ENCODE measurements around the gene BNC2. TPM values are rescaled to one million over a fixed set of nuclear protein-coding genes. Genes with fewer than 3 reads are reported as not detected.

BNC2 gene
- total and polyA plus RNA-seq, 7 experiments from 2014 or later, result 0.05 to 1.5 (median 0.59) TPM; not detected in 3

- Mint-ChIP-seq H3K27ac (no peak overlapping the region), H3K9me3 (peaks cover 0 to 10% (median 0%) of the 10 kb centered on the region in 11 donors), H3K27me3 (no peaks in the 10 kb centered on the region), H3K4me1 (no peaks in the 10 kb centered on the region), H3K4me3 (no peak overlapping the region), H3K36me3 (no peaks in the 10 kb centered on the region)
- CTCF ChIA-PET, result no interaction called here
- no peak overlapping the region for H3K27ac ChIP-seq (ENCODE audit: low read depth, low read length)
- intact Hi-C loops (cut with micrococcal nuclease), result loop anchor here in 1 of 2 donors (10.0 kb wide), 1 partner anchor 166 kb away; no protein-coding TSS in a partner anchor
- no peak overlapping the region for H3K4me3 ChIP-seq (ENCODE audit: low read length)
- DNase-seq, result no peak
- no peaks in the 10 kb centered on the region for H3K9me3 ChIP-seq (ENCODE audit: control insufficient read depth in 2 of 3, low read length in 3 of 3)
- no peaks in the 10 kb centered on the region for H3K36me3 ChIP-seq (ENCODE audit: control insufficient read depth in 2 of 3, insufficient read depth in 3 of 3, low read length in 3 of 3)
- ATAC-seq, result no peak
- no peaks in the 10 kb centered on the region for H3K27me3 ChIP-seq (ENCODE audit: control insufficient read depth in 2 of 2, insufficient read depth in 2 of 2, low read length in 2 of 2)
- no peaks in the 10 kb centered on the region for H3K4me1 ChIP-seq (ENCODE audit: control insufficient read depth in 2 of 2, insufficient read depth in 2 of 2, low read length in 2 of 2)
- POLR2A ChIA-PET, result no interaction called here
Measured at GRCh38 chr9:16460696-16461095, 409.8 kb downstream of the BNC2 start.

- no peak overlapping the region for H3K27ac ChIP-seq (ENCODE audit: low read depth, low read length)
- Mint-ChIP-seq H3K9me3 (peaks cover 0 to 8% (median 0%) of the 10 kb centered on the region in 11 donors), H3K4me1 (no peaks in the 10 kb centered on the region), H3K4me3 (no peak overlapping the region), H3K27me3 (no peaks in the 10 kb centered on the region), H3K36me3 (no peaks in the 10 kb centered on the region), H3K27ac (no peak overlapping the region)
- ATAC-seq (no peak), DNase-seq (no peak)
- no peaks in the 10 kb centered on the region for H3K9me3 ChIP-seq (ENCODE audit: control insufficient read depth in 2 of 3, low read length in 3 of 3)
- H3K27me3 ChIP-seq (ENCODE audit: control insufficient read depth in 2 of 2, insufficient read depth in 2 of 2, low read length in 2 of 2), result no peaks in the 10 kb centered on the region
- no peaks in the 10 kb centered on the region for H3K36me3 ChIP-seq (ENCODE audit: control insufficient read depth in 2 of 3, insufficient read depth in 3 of 3, low read length in 3 of 3)
- H3K4me1 ChIP-seq (ENCODE audit: control insufficient read depth in 2 of 2, insufficient read depth in 2 of 2, low read length in 2 of 2), result no peaks in the 10 kb centered on the region
- CTCF ChIA-PET, result no interaction called here
- intact Hi-C loops (cut with micrococcal nuclease), result loop anchor here in 1 of 2 donors (10.0 kb wide), 1 partner anchor 165 kb away; no protein-coding TSS in a partner anchor
- POLR2A ChIA-PET, result no interaction called here
- no peak overlapping the region for H3K4me3 ChIP-seq (ENCODE audit: low read length)
Measured at GRCh38 chr9:16459421-16460148, 410.9 kb downstream of the BNC2 start.

GRCh38 chr9:16458696-16459420 lies 411.6 kb downstream of the BNC2 start:
- no peaks in the 10 kb centered on the region for H3K27me3 Mint-ChIP-seq
- Histone ChIP-seq H3K4me3 (ENCODE audit: low read length) (no peak overlapping the region), H3K27me3 (ENCODE audit: control insufficient read depth in 2 of 2, insufficient read depth in 2 of 2, low read length in 2 of 2) (no peaks in the 10 kb centered on the region), H3K9me3 (ENCODE audit: control insufficient read depth in 2 of 3, low read length in 3 of 3) (no peaks in the 10 kb centered on the region), H3K36me3 (ENCODE audit: control insufficient read depth in 2 of 3, insufficient read depth in 3 of 3, low read length in 3 of 3) (no peaks in the 10 kb centered on the region), H3K27ac (ENCODE audit: low read depth, low read length) (no peak overlapping the region), H3K4me1 (ENCODE audit: control insufficient read depth in 2 of 2, insufficient read depth in 2 of 2, low read length in 2 of 2) (no peaks in the 10 kb centered on the region)
- ATAC-seq, result no peak
- H3K4me3 Mint-ChIP-seq, result no peak overlapping the region
- ChIA-PET POLR2A (no interaction called here), CTCF (no interaction called here)
- intact Hi-C loops (cut with micrococcal nuclease), result no loop called here
- H3K27ac Mint-ChIP-seq, result no peak overlapping the region
- H3K9me3 Mint-ChIP-seq, result peaks cover 0 to 5% (median 0%) of the 10 kb centered on the region in 11 donors
- H3K4me1 Mint-ChIP-seq, result no peaks in the 10 kb centered on the region
- DNase-seq, result no peak
- H3K36me3 Mint-ChIP-seq, result no peaks in the 10 kb centered on the region

GRCh38 chr9:16455842-16456241 lies 414.6 kb downstream of the BNC2 start:
- no peaks in the 10 kb centered on the region for H3K4me1 ChIP-seq (ENCODE audit: control insufficient read depth in 2 of 2, insufficient read depth in 2 of 2, low read length in 2 of 2)
- H3K27ac ChIP-seq (ENCODE audit: low read depth, low read length), result no peak overlapping the region
- Mint-ChIP-seq H3K36me3 (no peaks in the 10 kb centered on the region), H3K27me3 (no peaks in the 10 kb centered on the region), H3K27ac (no peak overlapping the region), H3K9me3 (peaks cover 0 to 3% (median 0%) of the 10 kb centered on the region in 11 donors), H3K4me3 (no peak overlapping the region), H3K4me1 (no peaks in the 10 kb centered on the region)
- no peaks in the 10 kb centered on the region for H3K9me3 ChIP-seq (ENCODE audit: control insufficient read depth in 2 of 3, low read length in 3 of 3)
- no peaks in the 10 kb centered on the region for H3K27me3 ChIP-seq (ENCODE audit: control insufficient read depth in 2 of 2, insufficient read depth in 2 of 2, low read length in 2 of 2)
- DNase-seq (no peak), ATAC-seq (no peak)
- ChIA-PET CTCF (no interaction called here), POLR2A (no interaction called here)
- H3K4me3 ChIP-seq (ENCODE audit: low read length), result no peak overlapping the region
- intact Hi-C loops (cut with micrococcal nuclease), result no loop called here
- no peaks in the 10 kb centered on the region for H3K36me3 ChIP-seq (ENCODE audit: control insufficient read depth in 2 of 3, insufficient read depth in 3 of 3, low read length in 3 of 3)

GRCh38 chr9:16453390-16453789 lies 417.1 kb downstream of the BNC2 start:
- H3K9me3 ChIP-seq (ENCODE audit: control insufficient read depth in 2 of 3, low read length in 3 of 3), result no peaks in the 10 kb centered on the region
- ATAC-seq (no peak), DNase-seq (no peak)
- no peak overlapping the region for H3K4me3 ChIP-seq (ENCODE audit: low read length)
- no peaks in the 10 kb centered on the region for H3K4me1 ChIP-seq (ENCODE audit: control insufficient read depth in 2 of 2, insufficient read depth in 2 of 2, low read length in 2 of 2)
- no peaks in the 10 kb centered on the region for H3K27me3 ChIP-seq (ENCODE audit: control insufficient read depth in 2 of 2, insufficient read depth in 2 of 2, low read length in 2 of 2)
- H3K27ac ChIP-seq (ENCODE audit: low read depth, low read length), result no peak overlapping the region
- no peaks in the 10 kb centered on the region for H3K36me3 Mint-ChIP-seq
- ChIA-PET POLR2A (no interaction called here), CTCF (no interaction called here)
- H3K36me3 ChIP-seq (ENCODE audit: control insufficient read depth in 2 of 3, insufficient read depth in 3 of 3, low read length in 3 of 3), result no peaks in the 10 kb centered on the region
- H3K27me3 Mint-ChIP-seq, result no peaks in the 10 kb centered on the region
- peaks cover 0 to 1% (median 0%) of the 10 kb centered on the region in 11 donors for H3K9me3 Mint-ChIP-seq
- H3K4me1 Mint-ChIP-seq, result no peaks in the 10 kb centered on the region
- H3K4me3 Mint-ChIP-seq, result no peak overlapping the region
- no peak overlapping the region for H3K27ac Mint-ChIP-seq
- intact Hi-C loops (cut with micrococcal nuclease), result no loop called here

- H3K9me3 ChIP-seq (ENCODE audit: control insufficient read depth in 2 of 3, low read length in 3 of 3), result no peaks in the 10 kb centered on the region
- Mint-ChIP-seq H3K27ac (no peak overlapping the region), H3K9me3 (peaks cover 0 to 1% (median 0%) of the 10 kb centered on the region in 11 donors), H3K36me3 (no peaks in the 10 kb centered on the region), H3K27me3 (no peaks in the 10 kb centered on the region), H3K4me1 (no peaks in the 10 kb centered on the region), H3K4me3 (no peak overlapping the region)
- no peaks in the 10 kb centered on the region for H3K27me3 ChIP-seq (ENCODE audit: control insufficient read depth in 2 of 2, insufficient read depth in 2 of 2, low read length in 2 of 2)
- intact Hi-C loops (cut with micrococcal nuclease), result no loop called here
- ChIA-PET POLR2A (no interaction called here), CTCF (no interaction called here)
- no peak for ATAC-seq
- H3K36me3 ChIP-seq (ENCODE audit: control insufficient read depth in 2 of 3, insufficient read depth in 3 of 3, low read length in 3 of 3), result no peaks in the 10 kb centered on the region
- H3K4me3 ChIP-seq (ENCODE audit: low read length), result no peak overlapping the region
- no peaks in the 10 kb centered on the region for H3K4me1 ChIP-seq (ENCODE audit: control insufficient read depth in 2 of 2, insufficient read depth in 2 of 2, low read length in 2 of 2)
- H3K27ac ChIP-seq (ENCODE audit: low read depth, low read length), result no peak overlapping the region
- DNase-seq, result no peak
Measured at GRCh38 chr9:16450578-16450977, 419.9 kb downstream of the BNC2 start.

GRCh38 chr9:16450043-16450442 lies 420.4 kb downstream of the BNC2 start:
- ChIA-PET POLR2A (no interaction called here), CTCF (no interaction called here)
- Mint-ChIP-seq H3K36me3 (no peaks in the 10 kb centered on the region), H3K4me1 (no peaks in the 10 kb centered on the region), H3K27ac (no peak overlapping the region), H3K4me3 (no peak overlapping the region), H3K9me3 (peaks cover 0 to 1% (median 0%) of the 10 kb centered on the region in 11 donors), H3K27me3 (no peaks in the 10 kb centered on the region)
- H3K4me1 ChIP-seq (ENCODE audit: control insufficient read depth in 2 of 2, insufficient read depth in 2 of 2, low read length in 2 of 2), result no peaks in the 10 kb centered on the region
- no peak for DNase-seq
- no peaks in the 10 kb centered on the region for H3K27me3 ChIP-seq (ENCODE audit: control insufficient read depth in 2 of 2, insufficient read depth in 2 of 2, low read length in 2 of 2)
- no peaks in the 10 kb centered on the region for H3K36me3 ChIP-seq (ENCODE audit: control insufficient read depth in 2 of 3, insufficient read depth in 3 of 3, low read length in 3 of 3)
- H3K9me3 ChIP-seq (ENCODE audit: control insufficient read depth in 2 of 3, low read length in 3 of 3), result no peaks in the 10 kb centered on the region
- no peak for ATAC-seq
- no peak overlapping the region for H3K4me3 ChIP-seq (ENCODE audit: low read length)
- no peak overlapping the region for H3K27ac ChIP-seq (ENCODE audit: low read depth, low read length)
- intact Hi-C loops (cut with micrococcal nuclease), result no loop called here

Data from naive thymus-derived CD4-positive, alpha-beta T cell (primary cell).